ENCODE data around the gene PREX1. TPM values are rescaled to one million over a fixed set of nuclear protein-coding genes. Genes with fewer than 3 reads are reported as not detected.
A peak's percentile ranks its signal among the peaks of the same experiment; 100 is the strongest.

The PREX1 gene
- total RNA-seq, 1 donor from 2014 or later, result 11.2 TPM

DNA sequence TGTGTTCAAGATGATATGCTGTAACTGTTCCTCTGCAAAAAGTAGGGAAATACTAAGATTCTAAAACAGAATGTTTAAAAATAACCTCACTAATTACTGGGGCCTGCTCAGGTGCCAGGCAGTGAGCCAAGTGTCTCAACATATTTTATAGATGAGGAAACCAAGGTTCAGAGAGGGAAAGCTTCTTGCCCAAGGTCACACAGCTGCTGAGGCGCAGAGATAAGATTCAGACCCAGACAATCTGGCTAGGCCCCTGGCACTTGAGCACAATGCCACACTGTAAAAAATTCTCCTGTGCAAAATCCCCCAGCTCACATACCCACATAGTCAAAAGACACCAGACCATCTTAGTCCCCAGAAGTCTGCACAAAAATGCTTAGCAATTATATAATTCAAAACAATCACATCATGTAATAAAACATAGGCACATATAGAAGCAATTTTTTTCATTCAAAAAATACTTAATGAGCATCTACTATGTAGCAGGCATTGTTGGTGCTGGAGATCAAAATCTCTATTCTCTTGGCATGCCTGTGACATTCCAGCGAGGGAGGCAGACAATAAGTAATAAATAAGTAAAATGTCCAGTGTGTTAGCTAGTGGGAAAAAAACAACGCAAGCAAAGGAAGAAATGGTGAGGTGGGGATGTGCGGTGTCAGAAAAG lies 10.3 kb downstream of the PREX1 start:
- Histone ChIP-seq H3K36me3 (no peaks in the 10 kb centered on the region), H3K9me3 (replicated peaks) (no peaks in the 10 kb centered on the region), H3K27ac (replicated peaks) (peak overlapping the region; percentile 37), H3K27me3 (ENCODE audit: low read depth) (no peaks in the 10 kb centered on the region), H3K4me3 (no peak overlapping the region), H3K4me1 (peaks cover 54% of the 10 kb centered on the region)
- TF ChIP-seq, protein P1, sequence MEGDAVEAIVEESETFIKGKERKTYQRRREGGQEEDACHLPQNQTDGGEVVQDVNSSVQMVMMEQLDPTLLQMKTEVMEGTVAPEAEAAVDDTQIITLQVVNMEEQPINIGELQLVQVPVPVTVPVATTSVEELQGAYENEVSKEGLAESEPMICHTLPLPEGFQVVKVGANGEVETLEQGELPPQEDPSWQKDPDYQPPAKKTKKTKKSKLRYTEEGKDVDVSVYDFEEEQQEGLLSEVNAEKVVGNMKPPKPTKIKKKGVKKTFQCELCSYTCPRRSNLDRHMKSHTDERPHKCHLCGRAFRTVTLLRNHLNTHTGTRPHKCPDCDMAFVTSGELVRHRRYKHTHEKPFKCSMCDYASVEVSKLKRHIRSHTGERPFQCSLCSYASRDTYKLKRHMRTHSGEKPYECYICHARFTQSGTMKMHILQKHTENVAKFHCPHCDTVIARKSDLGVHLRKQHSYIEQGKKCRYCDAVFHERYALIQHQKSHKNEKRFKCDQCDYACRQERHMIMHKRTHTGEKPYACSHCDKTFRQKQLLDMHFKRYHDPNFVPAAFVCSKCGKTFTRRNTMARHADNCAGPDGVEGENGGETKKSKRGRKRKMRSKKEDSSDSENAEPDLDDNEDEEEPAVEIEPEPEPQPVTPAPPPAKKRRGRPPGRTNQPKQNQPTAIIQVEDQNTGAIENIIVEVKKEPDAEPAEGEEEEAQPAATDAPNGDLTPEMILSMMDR (IDR thresholded peaks at IDR 0.05; ENCODE audit: borderline replicate concordance), result no peak
- no peak for DNase-seq
- intact Hi-C loops (cut with micrococcal nuclease), result no loop called here

DNA sequence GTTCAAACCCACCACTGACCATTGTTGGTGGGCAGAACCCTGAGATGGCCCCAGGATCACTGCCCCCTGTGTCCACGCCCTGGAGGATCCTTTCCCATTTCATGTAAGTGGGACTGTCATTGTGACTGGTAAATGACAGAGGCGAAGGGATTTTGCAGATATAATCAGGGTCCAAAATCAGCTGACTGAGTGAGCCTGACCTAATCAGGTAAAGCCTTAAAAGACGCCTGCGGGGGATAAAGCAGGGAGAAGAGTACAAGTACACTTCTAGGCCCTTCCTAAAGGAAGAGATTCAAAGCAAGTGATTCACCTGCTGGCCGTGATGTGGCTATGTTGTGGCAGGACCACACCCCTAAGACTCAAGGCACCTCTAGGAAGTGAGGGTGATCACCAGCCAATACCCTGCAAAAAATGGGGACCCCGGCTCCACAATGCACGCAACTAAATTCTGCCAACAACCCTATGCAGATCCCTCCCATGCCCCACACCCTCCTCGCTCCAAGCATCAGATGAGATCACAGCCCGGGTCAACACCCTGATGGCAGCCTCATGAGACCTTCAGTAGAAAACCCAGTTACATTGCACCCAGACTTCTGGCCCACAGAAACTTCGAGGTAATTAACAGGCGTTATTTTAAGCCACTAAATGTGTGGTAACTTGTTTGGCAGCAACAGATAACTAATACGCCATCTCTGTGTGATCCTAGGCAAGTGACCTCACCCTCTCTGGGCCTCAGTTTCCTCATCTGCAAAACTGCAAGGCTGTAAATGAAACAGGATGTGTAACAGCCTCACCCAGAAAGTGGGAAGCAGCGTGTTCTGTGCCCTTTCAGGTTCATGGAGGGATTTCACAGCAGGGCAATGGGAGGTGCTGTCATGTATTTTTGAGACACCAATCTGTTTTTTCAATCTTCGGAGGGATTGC lies 11.3 kb downstream of the PREX1 start:
- Histone ChIP-seq H3K9me3 (replicated peaks) (no peaks in the 10 kb centered on the region), H3K4me1 (peaks cover 54% of the 10 kb centered on the region), H3K27ac (replicated peaks) (no peak overlapping the region), H3K36me3 (no peaks in the 10 kb centered on the region), H3K27me3 (ENCODE audit: low read depth) (no peaks in the 10 kb centered on the region), H3K4me3 (no peak overlapping the region)
- intact Hi-C loops (cut with micrococcal nuclease), result no loop called here
- DNase-seq, result no peak
- TF ChIP-seq, protein P1 (IDR thresholded peaks at IDR 0.05; ENCODE audit: borderline replicate concordance), result no peak

DNA sequence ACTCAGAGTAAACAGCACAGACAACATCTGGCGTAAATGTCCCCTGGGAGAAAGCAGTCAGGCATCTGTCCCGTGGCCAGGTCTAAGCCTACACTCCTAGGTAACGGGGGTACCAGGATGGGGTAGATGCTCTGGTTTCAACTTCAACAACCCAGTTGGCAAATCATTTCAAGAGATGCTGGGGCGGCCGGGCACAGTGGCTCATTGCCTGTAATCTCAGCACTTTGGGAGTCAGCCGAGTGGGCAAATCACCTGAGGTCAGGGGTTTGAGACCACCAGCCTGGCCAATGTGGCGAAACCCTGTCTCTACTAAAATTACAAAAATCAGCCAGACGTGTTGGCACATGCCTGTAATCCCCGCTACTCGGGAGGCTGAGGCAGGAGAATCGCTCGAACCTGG lies 12.3 kb downstream of the PREX1 start:
- no peak for DNase-seq
- intact Hi-C loops (cut with micrococcal nuclease), result no loop called here
- Histone ChIP-seq H3K9me3 (replicated peaks) (no peaks in the 10 kb centered on the region), H3K4me1 (peaks cover 53% of the 10 kb centered on the region), H3K27ac (replicated peaks) (no peak overlapping the region), H3K27me3 (ENCODE audit: low read depth) (no peaks in the 10 kb centered on the region), H3K4me3 (no peak overlapping the region), H3K36me3 (no peaks in the 10 kb centered on the region)
- TF ChIP-seq, protein P1 (IDR thresholded peaks at IDR 0.05; ENCODE audit: borderline replicate concordance), result no peak

DNA sequence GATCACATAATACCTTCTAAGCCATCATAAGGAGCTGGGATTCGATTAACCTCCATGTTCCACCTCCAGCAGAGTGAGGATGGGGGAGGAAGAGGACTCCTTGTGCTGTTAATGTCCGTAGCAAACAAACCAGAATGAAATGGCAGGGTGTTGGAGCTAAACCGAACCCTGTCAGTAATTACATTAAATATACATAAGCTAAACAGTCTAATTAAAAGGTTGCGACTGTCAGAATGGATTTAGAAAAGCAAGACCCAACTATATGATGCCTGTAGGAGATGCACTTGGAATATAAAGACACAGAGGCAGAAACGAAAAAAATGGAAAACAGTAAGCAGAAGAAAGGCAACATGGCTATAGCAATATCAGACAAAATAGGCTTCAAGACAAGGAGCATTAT lies 13.2 kb downstream of the PREX1 start:
- intact Hi-C loops (cut with micrococcal nuclease), result no loop called here
- Histone ChIP-seq H3K4me3 (no peak overlapping the region), H3K4me1 (peaks cover 44% of the 10 kb centered on the region), H3K27me3 (ENCODE audit: low read depth) (no peaks in the 10 kb centered on the region), H3K27ac (replicated peaks) (no peak overlapping the region), H3K36me3 (no peaks in the 10 kb centered on the region), H3K9me3 (replicated peaks) (no peaks in the 10 kb centered on the region)
- no peak for DNase-seq
- TF ChIP-seq, protein P1 (IDR thresholded peaks at IDR 0.05; ENCODE audit: borderline replicate concordance), result no peak

DNA sequence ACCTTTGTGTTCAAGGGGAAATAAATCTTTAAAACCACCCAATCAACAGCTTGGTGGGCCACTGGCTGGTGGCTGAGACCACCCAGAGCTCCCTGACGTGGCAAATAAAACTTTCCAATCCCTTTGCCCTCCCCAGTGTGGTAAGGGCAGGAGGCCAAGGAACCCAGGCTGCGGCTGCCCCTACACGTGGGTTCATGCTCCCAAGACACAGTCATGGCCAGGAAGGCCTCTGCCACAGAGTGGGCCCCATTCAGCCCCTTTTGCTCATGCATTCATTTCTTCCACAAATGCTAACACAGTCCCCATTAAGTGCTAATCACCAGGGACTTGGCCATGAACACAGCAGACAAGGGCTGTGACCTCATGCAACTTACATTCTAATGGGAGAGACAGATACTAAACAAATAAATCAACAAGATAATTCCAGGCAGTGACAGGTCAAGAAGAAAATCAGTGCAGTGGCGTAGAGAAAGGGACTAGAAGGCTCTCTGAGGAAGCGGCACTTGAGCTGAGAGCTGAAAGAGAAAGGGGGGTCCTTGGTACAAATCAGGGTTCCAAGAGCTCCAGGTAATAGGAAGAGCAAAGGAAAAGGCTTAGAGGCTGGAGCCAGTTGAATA lies 13.8 kb downstream of the PREX1 start:
- no peaks in the 10 kb centered on the region for H3K27me3 ChIP-seq (ENCODE audit: low read depth)
- peaks cover 38% of the 10 kb centered on the region for H3K4me1 ChIP-seq
- TF ChIP-seq, protein P1 (IDR thresholded peaks at IDR 0.05; ENCODE audit: borderline replicate concordance), result no peak
- H3K9me3 ChIP-seq (replicated peaks), result no peaks in the 10 kb centered on the region
- DNase-seq, result no peak
- no peak overlapping the region for H3K27ac ChIP-seq (replicated peaks)
- H3K4me3 ChIP-seq, result no peak overlapping the region
- H3K36me3 ChIP-seq, result no peaks in the 10 kb centered on the region
- intact Hi-C loops (cut with micrococcal nuclease), result no loop called here
